D721Med (cell line): ENCODE results near the gene FCGR1A.
"Not testable (repeated sequence)": the region's sequence is repeated elsewhere in the genome, so short reads cannot be mapped to it uniquely, and the experiment has no call there.

Experiments used
- DNase-seq: peaks from one replicate; pipeline ENCODE4 v3.0.0; 2011; ENCODE audit warnings: low spot score; ENCODE audit not compliant: insufficient read length
- FAIRE-seq: peaks from 2 replicates; lab custom pipeline; 2011; peaks lifted over from hg19 to GRCh38; lab: Jason Lieb, UNC
- TF ChIP-seq, protein P1 (sequence below): IDR thresholded peaks from 2 replicates; pipeline ENCODE4 v1.5.1; 2012; ENCODE audit warnings: mild to moderate bottlenecking, control low read depth; ENCODE audit not compliant: insufficient read depth; ENCODE audit errors: missing control alignments

FCGR1A gene

GRCh38 chr1:149771653-149772425 lies 10.7 kb upstream of the FCGR1A start:
- not testable (repeated sequence) for FAIRE-seq, DNase-seq

DNA sequence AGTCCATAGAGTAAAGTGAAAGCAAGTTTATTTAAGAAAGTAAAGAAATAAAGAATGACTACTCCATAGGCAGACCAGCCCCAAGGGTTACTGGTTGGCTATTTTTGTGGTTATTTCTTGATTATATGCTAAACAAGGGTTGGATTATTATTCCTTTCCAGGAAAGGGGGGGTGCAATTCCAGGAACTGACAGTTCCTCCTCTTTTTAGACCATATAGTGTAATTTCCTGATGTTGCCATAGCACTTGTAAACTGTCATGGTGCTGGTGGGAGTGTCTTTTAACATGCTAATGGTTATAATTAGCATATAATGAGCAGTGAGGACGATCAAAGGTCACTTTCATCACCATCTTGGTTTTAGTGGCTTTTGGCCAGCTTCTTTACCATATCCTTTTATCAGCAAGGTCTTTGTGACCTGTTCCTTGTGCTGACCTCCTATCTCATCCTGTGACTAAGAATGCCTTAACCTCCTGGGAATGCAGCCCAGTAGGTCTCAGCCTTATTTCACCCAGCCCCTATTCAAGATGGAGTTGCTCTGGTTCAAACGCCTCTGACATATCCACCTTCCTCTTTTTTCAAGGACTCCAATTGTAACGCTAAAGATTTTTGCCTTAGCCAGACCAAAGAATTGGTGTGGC lies 6.9 kb upstream of the FCGR1A start:
- FAIRE-seq, DNase-seq: not testable (repeated sequence)

DNA sequence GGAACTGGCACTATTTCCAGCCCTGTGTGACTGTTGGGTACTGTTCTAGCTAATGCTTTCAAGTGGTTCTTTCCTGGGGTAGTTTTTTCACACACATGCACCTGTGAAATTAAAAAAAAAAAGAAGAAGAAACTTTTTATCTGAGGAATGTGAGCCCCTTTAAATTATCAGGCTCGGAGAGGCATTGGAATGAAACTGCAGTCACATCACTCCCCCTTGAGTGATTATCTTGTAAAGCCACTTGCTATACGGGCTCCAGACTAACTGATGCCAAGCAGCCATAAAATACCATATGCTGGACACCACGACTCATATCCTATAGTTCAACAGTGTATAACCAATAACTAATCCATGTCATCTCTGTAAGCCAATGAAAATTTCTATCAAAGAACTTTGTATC lies 5.4 kb upstream of the FCGR1A start:
- DNase-seq, FAIRE-seq: not testable (repeated sequence)

DNA sequence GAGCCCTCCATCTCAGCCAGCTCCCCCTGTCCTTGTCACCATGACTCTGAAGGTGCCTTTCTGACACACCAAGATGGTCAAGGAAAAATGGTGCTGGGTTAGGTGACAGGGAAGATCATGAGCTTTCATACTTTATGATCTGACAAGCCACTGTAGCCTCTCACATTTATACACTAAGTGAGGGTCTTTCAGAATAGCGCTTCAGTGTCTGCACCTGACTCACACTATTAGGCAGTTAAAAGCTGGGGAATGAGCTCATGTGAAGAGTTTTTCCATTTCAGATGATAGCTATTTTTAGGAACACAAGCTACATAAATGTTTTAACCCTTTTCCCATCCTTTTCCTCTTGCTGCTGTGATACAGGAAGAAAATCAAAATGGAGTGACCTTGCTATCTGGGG lies 4.2 kb upstream of the FCGR1A start:
- FAIRE-seq, DNase-seq: not testable (repeated sequence)

GRCh38 chr1:149781413-149781984 lies 995 bp upstream of the FCGR1A start:
- DNase-seq, FAIRE-seq: not testable (repeated sequence)

- DNase-seq, FAIRE-seq: not testable (repeated sequence)
Observed at GRCh38 chr1:149783289-149783688, 795 bp downstream of the FCGR1A start.

- FAIRE-seq, DNase-seq: not testable (repeated sequence)
Observed at GRCh38 chr1:149783868-149784267, 1.4 kb downstream of the FCGR1A start.

DNA sequence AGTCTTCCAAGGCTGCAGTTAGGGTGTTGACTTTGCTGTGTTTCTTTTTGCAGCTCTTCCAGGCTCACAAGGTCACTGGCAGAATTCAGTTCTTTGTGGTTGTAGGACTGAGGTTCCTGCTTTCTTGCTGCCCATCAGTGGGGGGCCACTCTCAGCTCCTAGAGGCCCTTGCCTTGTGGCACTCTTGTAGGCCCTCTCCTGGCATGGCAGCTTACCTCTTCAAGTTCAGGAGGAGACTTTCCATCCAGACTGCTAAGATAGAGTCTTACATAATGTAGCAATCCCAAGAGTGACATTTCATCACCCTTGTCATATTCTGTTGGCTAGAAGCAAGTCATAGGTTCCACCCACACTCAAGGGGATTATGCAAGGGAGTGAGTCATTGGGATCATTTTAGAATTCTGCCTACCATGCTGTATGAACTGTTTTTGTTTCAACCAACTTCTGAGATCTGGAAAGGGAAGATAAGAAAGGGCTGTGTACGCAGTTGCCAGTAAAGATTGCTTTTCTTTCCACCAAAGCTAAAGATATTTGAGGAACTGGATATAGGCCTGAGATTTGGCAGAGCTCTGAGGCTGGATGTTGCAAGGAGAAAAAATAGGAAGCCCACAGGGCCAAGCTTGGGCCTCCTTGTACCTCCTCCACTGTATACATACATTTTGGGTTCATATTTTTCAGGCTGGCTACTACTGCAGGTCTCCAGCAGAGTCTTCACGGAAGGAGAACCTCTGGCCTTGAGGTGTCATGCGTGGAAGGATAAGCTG lies 5.4 kb downstream of the FCGR1A start:
- not testable (repeated sequence) for FAIRE-seq, DNase-seq

DNA sequence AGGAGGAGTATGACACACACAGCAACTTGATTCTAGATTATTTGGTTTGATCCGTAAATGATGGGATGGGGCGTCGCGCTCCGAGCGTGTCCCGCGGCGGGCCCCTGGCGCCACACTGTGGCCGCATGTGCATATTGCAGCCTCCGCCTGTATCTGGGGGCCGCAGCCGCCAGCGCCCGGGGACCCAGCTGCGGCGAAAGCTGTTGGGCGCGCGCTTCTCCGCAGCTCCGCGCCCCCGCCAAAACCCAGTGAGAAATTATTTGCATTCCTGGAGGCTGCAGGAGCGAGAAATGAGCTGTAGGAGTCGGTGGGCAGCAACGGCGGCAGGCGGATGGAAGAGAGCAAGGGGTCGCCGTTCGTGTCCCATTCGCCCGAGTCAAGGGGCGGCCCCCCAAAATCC lies 10.0 kb downstream of the FCGR1A start:
- FAIRE-seq: not testable (repeated sequence)
- TF ChIP-seq, protein P1, sequence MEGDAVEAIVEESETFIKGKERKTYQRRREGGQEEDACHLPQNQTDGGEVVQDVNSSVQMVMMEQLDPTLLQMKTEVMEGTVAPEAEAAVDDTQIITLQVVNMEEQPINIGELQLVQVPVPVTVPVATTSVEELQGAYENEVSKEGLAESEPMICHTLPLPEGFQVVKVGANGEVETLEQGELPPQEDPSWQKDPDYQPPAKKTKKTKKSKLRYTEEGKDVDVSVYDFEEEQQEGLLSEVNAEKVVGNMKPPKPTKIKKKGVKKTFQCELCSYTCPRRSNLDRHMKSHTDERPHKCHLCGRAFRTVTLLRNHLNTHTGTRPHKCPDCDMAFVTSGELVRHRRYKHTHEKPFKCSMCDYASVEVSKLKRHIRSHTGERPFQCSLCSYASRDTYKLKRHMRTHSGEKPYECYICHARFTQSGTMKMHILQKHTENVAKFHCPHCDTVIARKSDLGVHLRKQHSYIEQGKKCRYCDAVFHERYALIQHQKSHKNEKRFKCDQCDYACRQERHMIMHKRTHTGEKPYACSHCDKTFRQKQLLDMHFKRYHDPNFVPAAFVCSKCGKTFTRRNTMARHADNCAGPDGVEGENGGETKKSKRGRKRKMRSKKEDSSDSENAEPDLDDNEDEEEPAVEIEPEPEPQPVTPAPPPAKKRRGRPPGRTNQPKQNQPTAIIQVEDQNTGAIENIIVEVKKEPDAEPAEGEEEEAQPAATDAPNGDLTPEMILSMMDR: peak; percentile 31
- DNase-seq: peak; percentile 6

GRCh38 chr1:149792912-149793515 lies 10.5 kb downstream of the FCGR1A start:
- not testable (repeated sequence) for FAIRE-seq
- DNase-seq: peak; percentile 47
- TF ChIP-seq, protein P1: peak; percentile 53

DNA sequence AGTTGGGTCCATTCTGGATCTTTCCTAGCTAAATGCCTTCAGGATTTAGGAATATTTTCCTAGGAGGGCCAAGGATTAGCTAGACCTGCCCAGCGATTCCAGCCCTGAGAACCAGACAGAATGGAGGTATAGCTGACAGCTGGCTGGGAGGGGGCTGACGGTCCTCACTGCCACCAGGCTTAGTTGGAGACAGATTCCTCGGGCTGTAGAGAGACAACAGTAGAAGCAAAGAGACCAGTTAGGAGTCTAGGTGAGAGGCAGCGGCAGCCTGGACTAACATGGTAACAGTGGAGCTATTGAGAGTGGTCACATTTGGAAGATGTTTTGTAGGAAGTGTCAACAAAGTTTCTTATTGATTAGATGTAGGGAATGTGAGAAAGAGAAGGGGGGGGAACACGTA lies 11.4 kb downstream of the FCGR1A start:
- not testable (repeated sequence) for DNase-seq, FAIRE-seq

GRCh38 chr1:149801628-149802027 lies 19.1 kb downstream of the FCGR1A start:
- DNase-seq, FAIRE-seq: not testable (repeated sequence)

GRCh38 chr1:149804417-149805080 lies 22.1 kb downstream of the FCGR1A start:
- not testable (repeated sequence) for DNase-seq, FAIRE-seq

DNA sequence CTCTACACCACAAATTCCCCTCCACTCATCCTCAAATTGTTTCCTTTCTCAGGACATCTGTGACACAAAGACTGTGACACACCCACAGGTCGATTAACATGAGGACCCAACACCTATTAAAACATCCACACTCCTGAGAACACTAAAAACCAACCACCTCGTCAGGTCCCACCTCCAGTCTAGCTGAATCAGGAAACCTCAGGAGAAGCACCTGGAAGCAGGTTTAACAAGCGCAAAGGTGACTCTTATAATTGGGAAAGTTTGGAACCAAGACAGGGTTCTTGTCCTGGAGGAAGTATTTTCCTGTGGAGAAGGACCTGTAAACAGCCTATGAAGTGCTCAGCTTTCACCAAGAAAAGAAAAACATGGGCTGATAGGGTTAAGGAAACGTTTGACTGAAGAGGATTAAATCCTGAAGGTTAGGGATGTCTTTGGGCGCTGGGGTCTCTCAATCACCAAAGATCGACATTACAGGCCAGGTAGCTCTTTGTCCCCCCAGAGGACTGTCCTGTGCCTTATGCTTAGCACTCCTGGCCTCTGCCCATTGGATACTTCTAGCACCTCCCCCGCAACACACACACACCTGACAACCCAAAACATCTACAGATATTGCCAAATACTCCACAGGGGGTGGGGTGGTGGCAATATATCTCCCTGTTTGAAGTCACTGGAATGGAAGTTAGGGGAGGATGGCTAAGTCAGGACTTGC lies 28.4 kb downstream of the FCGR1A start:
- not testable (repeated sequence) for DNase-seq, FAIRE-seq

- not testable (repeated sequence) for FAIRE-seq, DNase-seq
Observed at GRCh38 chr1:149811514-149811889, 29.0 kb downstream of the FCGR1A start.
